Neural crest cell (in vitro differentiated cells): ENCODE measurements around the gene TSC22D1. TPM values are rescaled to one million over a fixed set of nuclear protein-coding genes. Genes with fewer than 3 reads are reported as not detected.
A peak's percentile ranks its signal among the peaks of the same experiment; 100 is the strongest.

ENCODE experiments used
- DNase-seq: peaks from one replicate; pipeline ENCODE4 v3.0.0; 2021; ENCODE audit warnings: low read depth, mixed read lengths, low spot score
- H3K27ac Mint-ChIP-seq: one replicate; pipeline ENCODE4 v1.8.0; 2021; ENCODE audit warnings: mild to moderate bottlenecking, mixed read lengths; ENCODE audit not compliant: unreplicated experiment
- H3K27me3 Mint-ChIP-seq: 2 replicates; pipeline ENCODE4 v1.8.0; 2021; ENCODE audit warnings: low read depth, mild to moderate bottlenecking, mixed read lengths
- H3K36me3 Mint-ChIP-seq: 2 replicates; pipeline ENCODE4 v1.8.0; 2021; ENCODE audit warnings: low read depth, mild to moderate bottlenecking, mixed read lengths
- H3K4me1 Mint-ChIP-seq: 2 replicates; pipeline ENCODE4 v1.8.0; 2021; ENCODE audit warnings: mixed read lengths
- H3K4me3 Mint-ChIP-seq: one replicate; pipeline ENCODE4 v1.8.0; 2021; ENCODE audit warnings: mild to moderate bottlenecking, mixed read lengths
- H3K9me3 Mint-ChIP-seq: 2 replicates; pipeline ENCODE4 v1.8.0; 2021; ENCODE audit warnings: mixed read lengths
- total RNA-seq: library from RNA; stranded (reverse); gene quantifications from 2 replicates; pipeline ENCODE4 v1.2.1, GENCODE V29; 2021
- TF ChIP-seq, protein P1 (sequence below): fragments of 200-600 bp; sonication (generic); conservative IDR thresholded peaks from 2 replicates; pipeline ENCODE4 v1.5.0; 2021; ENCODE audit warnings: antibody characterized with exemption, mild to moderate bottlenecking

TSC22D1 gene
- total RNA-seq, 1 donor from 2014 or later, result 119 TPM

DNA sequence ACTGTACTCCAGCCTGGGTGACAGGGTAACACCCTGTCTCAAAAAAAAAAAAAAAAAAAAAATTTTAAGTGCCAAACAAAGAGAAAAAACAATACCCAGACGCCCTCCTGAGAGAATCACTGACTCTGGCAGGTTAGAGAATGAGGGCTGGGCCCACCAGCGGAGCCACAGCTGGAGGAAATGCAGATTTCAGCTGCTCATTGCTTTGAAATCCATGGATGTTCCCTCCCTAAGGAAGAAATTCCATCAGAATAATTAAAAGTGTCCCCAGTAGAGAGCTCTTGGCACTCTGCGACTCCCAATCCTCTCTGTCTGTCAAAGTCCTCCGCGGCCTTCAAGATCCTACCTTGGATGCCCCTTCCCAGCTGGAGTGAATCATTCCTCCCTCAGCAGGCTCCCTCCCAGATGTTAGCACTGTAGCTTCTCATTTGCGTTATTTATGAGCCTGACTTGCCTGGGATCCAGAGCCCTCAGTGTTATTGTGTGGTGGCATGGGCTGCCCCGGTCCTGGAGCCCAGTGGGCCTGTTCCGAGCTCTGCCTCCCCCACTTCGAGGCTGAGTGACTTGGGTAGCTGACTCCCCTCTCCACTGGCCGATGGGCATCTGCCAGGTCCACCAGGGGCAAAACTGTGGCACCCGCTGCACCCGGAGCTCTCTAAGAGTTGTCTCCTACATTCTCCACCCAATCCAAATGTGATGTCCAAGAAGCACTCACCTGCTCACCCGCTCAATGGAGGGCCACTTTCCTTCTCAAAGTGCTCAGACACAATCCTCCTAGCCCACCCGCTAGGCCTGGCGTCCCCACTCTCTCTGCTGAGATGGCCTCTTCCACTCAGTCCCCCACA, 155.5 kb downstream of the TSC22D1 start:
- no peak for DNase-seq

DNA sequence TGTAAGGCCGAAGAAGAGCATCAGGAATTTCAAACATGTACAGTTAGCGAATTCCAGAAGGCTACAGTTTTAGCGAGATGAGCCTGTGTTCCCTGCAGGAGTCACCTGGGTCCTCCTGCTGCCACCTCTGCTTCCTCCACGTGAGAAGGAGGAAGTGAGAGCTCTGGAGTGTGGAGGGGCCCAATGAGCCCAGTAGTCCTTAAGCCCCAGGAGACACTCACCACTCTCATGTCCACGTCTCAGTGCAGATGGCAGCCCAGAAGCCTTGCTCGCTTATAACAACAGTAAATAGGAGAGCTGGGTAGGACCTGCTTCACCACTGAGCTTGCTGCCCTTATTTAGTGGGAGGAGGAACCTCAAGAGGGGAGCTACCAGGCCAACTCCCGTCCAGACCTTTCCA, 158.3 kb downstream of the TSC22D1 start:
- Mint-ChIP-seq H3K4me1 (peaks cover 33% of the 10 kb centered on the region), H3K36me3 (no peaks in the 10 kb centered on the region)
- DNase-seq, result no peak

More for the DNA sequence above, 155.5 kb downstream of the TSC22D1 start:
- Mint-ChIP-seq H3K27ac (no peak overlapping the region), H3K9me3 (no peaks in the 10 kb centered on the region), H3K4me1 (peaks cover 28% of the 10 kb centered on the region), H3K27me3 (no peaks in the 10 kb centered on the region), H3K36me3 (no peaks in the 10 kb centered on the region), H3K4me3 (no peak overlapping the region)
- TF ChIP-seq, protein P1, sequence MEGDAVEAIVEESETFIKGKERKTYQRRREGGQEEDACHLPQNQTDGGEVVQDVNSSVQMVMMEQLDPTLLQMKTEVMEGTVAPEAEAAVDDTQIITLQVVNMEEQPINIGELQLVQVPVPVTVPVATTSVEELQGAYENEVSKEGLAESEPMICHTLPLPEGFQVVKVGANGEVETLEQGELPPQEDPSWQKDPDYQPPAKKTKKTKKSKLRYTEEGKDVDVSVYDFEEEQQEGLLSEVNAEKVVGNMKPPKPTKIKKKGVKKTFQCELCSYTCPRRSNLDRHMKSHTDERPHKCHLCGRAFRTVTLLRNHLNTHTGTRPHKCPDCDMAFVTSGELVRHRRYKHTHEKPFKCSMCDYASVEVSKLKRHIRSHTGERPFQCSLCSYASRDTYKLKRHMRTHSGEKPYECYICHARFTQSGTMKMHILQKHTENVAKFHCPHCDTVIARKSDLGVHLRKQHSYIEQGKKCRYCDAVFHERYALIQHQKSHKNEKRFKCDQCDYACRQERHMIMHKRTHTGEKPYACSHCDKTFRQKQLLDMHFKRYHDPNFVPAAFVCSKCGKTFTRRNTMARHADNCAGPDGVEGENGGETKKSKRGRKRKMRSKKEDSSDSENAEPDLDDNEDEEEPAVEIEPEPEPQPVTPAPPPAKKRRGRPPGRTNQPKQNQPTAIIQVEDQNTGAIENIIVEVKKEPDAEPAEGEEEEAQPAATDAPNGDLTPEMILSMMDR, result no peak

GRCh38 chr13:44417446-44417845, 158.7 kb downstream of the TSC22D1 start:
- no peak for DNase-seq
- Mint-ChIP-seq H3K4me1 (peaks cover 36% of the 10 kb centered on the region), H3K27ac (peak overlapping the region; percentile 20), H3K36me3 (no peaks in the 10 kb centered on the region), H3K4me3 (no peak overlapping the region), H3K9me3 (no peaks in the 10 kb centered on the region), H3K27me3 (no peaks in the 10 kb centered on the region)
- TF ChIP-seq, protein P1, result no peak

More for the DNA sequence above, 158.3 kb downstream of the TSC22D1 start:
- no peaks in the 10 kb centered on the region for H3K9me3 Mint-ChIP-seq
- no peaks in the 10 kb centered on the region for H3K27me3 Mint-ChIP-seq
- TF ChIP-seq, protein P1, result no peak
- H3K4me3 Mint-ChIP-seq, result no peak overlapping the region
- no peak overlapping the region for H3K27ac Mint-ChIP-seq

- TF ChIP-seq, protein P1, result no peak
- H3K27ac Mint-ChIP-seq, result no peak overlapping the region
- H3K9me3 Mint-ChIP-seq, result no peaks in the 10 kb centered on the region
- H3K4me1 Mint-ChIP-seq, result peaks cover 40% of the 10 kb centered on the region
- H3K4me3 Mint-ChIP-seq, result no peak overlapping the region
- H3K27me3 Mint-ChIP-seq, result no peaks in the 10 kb centered on the region
- no peak for DNase-seq
- no peaks in the 10 kb centered on the region for H3K36me3 Mint-ChIP-seq
Measured at GRCh38 chr13:44416744-44417143, 159.4 kb downstream of the TSC22D1 start.

- no peak for DNase-seq
- TF ChIP-seq, protein P1, result no peak
- Mint-ChIP-seq H3K27ac (no peak overlapping the region), H3K9me3 (no peaks in the 10 kb centered on the region), H3K36me3 (no peaks in the 10 kb centered on the region), H3K27me3 (no peaks in the 10 kb centered on the region), H3K4me3 (no peak overlapping the region), H3K4me1 (peaks cover 40% of the 10 kb centered on the region)
Measured at GRCh38 chr13:44416301-44416700, 159.8 kb downstream of the TSC22D1 start.
